IMR-90 (cell line): ENCODE results near the gene IMPDH1. TPM values are rescaled to one million over a fixed set of nuclear protein-coding genes. Genes with fewer than 3 reads are reported as not detected.

Source experiments
- ATAC-seq: fragments of 200-7000 bp; cut with Tn5 transposase; 2 replicates; pipeline ENCODE4 v1.9.1; 2020; ENCODE audit warnings: low read depth, mild to moderate bottlenecking, moderate library complexity
- BruUV-seq: library from RNA; stranded (reverse); fragments of 400-500 nt; replicated peaks from 2 replicates; lab custom pipeline; 2021; lab: Mats Ljungman, UMichigan
- CTCF ChIA-PET: fragments of 300-600 bp; formaldehyde crosslinking; extraction: SDS; loops from one replicate; lab custom pipeline; 2021; ENCODE audit warnings: antibody characterized with exemption; lab: Yijun Ruan, JAX
- POLR2A ChIA-PET: fragments of 300-600 bp; sonication (Branson Sonifier 250); formaldehyde crosslinking; loops from one replicate; lab custom pipeline; 2022; ENCODE audit warnings: antibody characterized with exemption; ENCODE audit not compliant: unreplicated experiment; lab: Charles Lee
- DNase-seq: peaks from one replicate; pipeline ENCODE4 v3.0.0; 2013
- H2AFZ ChIP-seq: replicated peaks from 2 replicates; pipeline ENCODE3; 2013; ENCODE audit warnings: low read length, mild to moderate bottlenecking; ENCODE audit not compliant: poor library complexity
- H2AK5ac ChIP-seq: 2 replicates; pipeline ENCODE4 v1.6.1; 2013; ENCODE audit warnings: low read depth, low read length, inconsistent platforms
- H2AK9ac ChIP-seq: replicated peaks from 2 replicates; pipeline ENCODE3; 2013; ENCODE audit warnings: mild to moderate bottlenecking, low read depth, low read length, moderate library complexity; ENCODE audit not compliant: poor library complexity
- H2BK120ac ChIP-seq: 2 replicates; pipeline ENCODE4 v1.6.1; 2013; ENCODE audit warnings: low read depth, low read length, inconsistent platforms
- H2BK15ac ChIP-seq: 3 replicates; pipeline ENCODE4 v1.6.1; 2013; ENCODE audit warnings: low read depth, low read length, inconsistent platforms
- H2BK20ac ChIP-seq: 2 replicates; pipeline ENCODE4 v1.6.1; 2013; ENCODE audit warnings: low read depth, mild to moderate bottlenecking, inconsistent platforms, low read length, moderate library complexity
- H2BK5ac ChIP-seq: 2 replicates; pipeline ENCODE4 v1.6.1; 2013; ENCODE audit warnings: mild to moderate bottlenecking, low read depth, low read length, inconsistent platforms; ENCODE audit not compliant: poor library complexity, severe bottlenecking
- H3K14ac ChIP-seq: replicated peaks from 2 replicates; pipeline ENCODE4 v1.6.1; 2013; ENCODE audit warnings: low read depth, low read length, inconsistent platforms
- H3K18ac ChIP-seq: 2 replicates; pipeline ENCODE4 v1.6.1; 2013; ENCODE audit warnings: low read depth, low read length, control low read depth
- H3K23ac ChIP-seq: 2 replicates; pipeline ENCODE4 v1.6.1; 2013; ENCODE audit warnings: low read depth, low read length, inconsistent platforms
- H3K27ac ChIP-seq: 2 replicates; pipeline ENCODE4 v1.5.1; 2013; ENCODE audit warnings: mild to moderate bottlenecking, control low read depth, low read length; ENCODE audit not compliant: insufficient read depth
- H3K27me3 ChIP-seq: 2 replicates; pipeline ENCODE4 v1.6.1; 2013; ENCODE audit warnings: low read length; ENCODE audit not compliant: control insufficient read depth, insufficient read depth
- H3K36me3 ChIP-seq: 2 replicates; pipeline ENCODE4 v1.6.1; 2013; ENCODE audit warnings: low read length, mixed read lengths; ENCODE audit not compliant: control insufficient read depth, insufficient read depth
- H3K4ac ChIP-seq: 2 replicates; pipeline ENCODE4 v1.6.1; 2013; ENCODE audit warnings: low read depth, low read length, inconsistent platforms
- H3K4me1 ChIP-seq: 2 replicates; pipeline ENCODE4 v1.6.1; 2013; ENCODE audit warnings: low read length, mixed read lengths; ENCODE audit not compliant: control insufficient read depth, insufficient read depth
- H3K4me2 ChIP-seq: 2 replicates; pipeline ENCODE4 v1.6.1; 2013; ENCODE audit warnings: low read depth, mild to moderate bottlenecking, control low read depth, low read length, moderate library complexity
- H3K4me3 ChIP-seq: 2 replicates; pipeline ENCODE4 v1.5.1; 2013; ENCODE audit warnings: low read depth, mild to moderate bottlenecking, control low read depth, low read length, moderate library complexity; ENCODE audit not compliant: insufficient read depth
- H3K56ac ChIP-seq: 2 replicates; pipeline ENCODE4 v1.6.1; 2013; ENCODE audit warnings: low read length, inconsistent platforms; ENCODE audit not compliant: insufficient read depth; ENCODE audit errors: extremely low read depth
- H3K79me1 ChIP-seq, 2 experiments: 2 replicates each; pipeline ENCODE4 v1.6.1; 2013; ENCODE audit warnings: low read length in 2 of 2, inconsistent platforms in 1 of 2, low read depth in 1 of 2
- H3K9ac ChIP-seq: 2 replicates; pipeline ENCODE4 v1.6.1; 2013; ENCODE audit warnings: low read depth, low read length, control low read depth
- H3K9me1 ChIP-seq: 2 replicates; pipeline ENCODE4 v1.6.1; 2013; ENCODE audit warnings: low read length, inconsistent platforms; ENCODE audit not compliant: insufficient read depth
- H3K9me3 ChIP-seq: 2 replicates; pipeline ENCODE4 v1.6.1; 2013; ENCODE audit warnings: low read length; ENCODE audit not compliant: control insufficient read depth, insufficient read depth
- H4K20me1 ChIP-seq: 2 replicates; pipeline ENCODE4 v1.6.1; 2013; ENCODE audit warnings: low read length, inconsistent platforms; ENCODE audit not compliant: insufficient read depth
- H4K5ac ChIP-seq: 2 replicates; pipeline ENCODE4 v1.6.1; 2013; ENCODE audit warnings: mild to moderate bottlenecking, low read depth, low read length, control low read depth
- H4K8ac ChIP-seq, 2 experiments: 2 replicates each; pipeline ENCODE4 v1.6.1; 2013; ENCODE audit warnings: low read depth in 2 of 2, low read length in 2 of 2, control low read depth in 1 of 2, inconsistent platforms in 1 of 2
- H4K91ac ChIP-seq: 2 replicates; pipeline ENCODE4 v1.6.1; 2013; ENCODE audit warnings: low read depth, low read length, inconsistent platforms; ENCODE audit not compliant: insufficient read depth
- CEBPB ChIP-seq: IDR thresholded peaks from 2 replicates; pipeline ENCODE4 v1.6.1; 2012; ENCODE audit warnings: low read depth, low read length, improper control_type of control experiment
- ELK1 ChIP-seq: fragments of 150-350 bp; IDR thresholded peaks from 2 replicates; pipeline ENCODE4 v1.6.1; 2016; ENCODE audit warnings: low read depth, mild to moderate bottlenecking, low read length, moderate library complexity, borderline replicate concordance
- MAZ ChIP-seq: IDR thresholded peaks from 2 replicates; pipeline ENCODE4 v1.6.1; 2012; ENCODE audit warnings: low read depth, mild to moderate bottlenecking, low read length, improper control_type of control experiment, moderate library complexity, borderline replicate concordance
- NFE2L2 ChIP-seq: fragments of 150-350 bp; IDR thresholded peaks from 2 replicates; pipeline ENCODE4 v1.6.1; 2016; ENCODE audit warnings: low read depth, mild to moderate bottlenecking, low read length
- POLR2A ChIP-seq: IDR thresholded peaks from 2 replicates; pipeline ENCODE4 v1.6.1; 2012; ENCODE audit warnings: mild to moderate bottlenecking, low read depth, low read length
- WGBS, 2 experiments: methylation state at CpG; one replicate each; pipeline versions ENCODE4 v1.1.5 to v1.1.7; 2013; ENCODE audit warnings: missing lambda C conversion rate in 2 of 2; ENCODE audit not compliant: insufficient read length in 1 of 2; ENCODE audit errors: extremely low coverage in 2 of 2; 5-methylcytosine and 5-hydroxymethylcytosine counted together
- dilution Hi-C: fragments of 300-500 bp; cut with HindIII; formaldehyde crosslinking; loops from one replicate; pipeline ENCODE4 v1.14.3; 2018; ENCODE audit warnings: low sequenced_read_pairs; ENCODE audit not compliant: unreplicated experiment
- in situ Hi-C: fragments of 300-500 bp; cut with MboI; formaldehyde crosslinking; loops from 3 replicates; pipeline ENCODE4 v1.14.3; 2019; ENCODE audit warnings: low sequenced_read_pairs, inconsistent platforms, mixed read lengths
- intact Hi-C: fragments of 100-400 bp; cut with micrococcal nuclease; formaldehyde crosslinking; loops from 2 replicates; pipeline ENCODE4 v1.10.0; 2022
- polyA plus RNA-seq, 3 experiments: library from polyadenylated mRNA; depleted of rRNA; stranded (reverse); fragments of >200 nt; gene quantifications; 2 replicates each; pipeline ENCODE4 v1.2.3, GENCODE V29; 2012; ENCODE audit warnings: low replicate concordance in 1 of 3
- total RNA-seq: library from RNA; depleted of rRNA; stranded (reverse); fragments of >200 nt; gene quantifications from 2 replicates; pipeline ENCODE4 v1.2.3, GENCODE V29; 2012

IMPDH1 gene
- total and polyA plus RNA-seq, 2 of the 4 experiments (the other 2 are of a cell fraction), result 49.5 to 69.3 TPM

- H2AFZ ChIP-seq, result no peak overlapping the region
- H3K9me3 ChIP-seq, result no peaks in the 10 kb centered on the region
- H3K4me2 ChIP-seq, result no peak overlapping the region
- H2BK120ac ChIP-seq, result no peak overlapping the region
- H3K9me1 ChIP-seq, result no peaks in the 10 kb centered on the region
- no peak overlapping the region for H3K9ac ChIP-seq
- dilution Hi-C loops (no loop called here), in situ Hi-C loops (no loop called here), intact Hi-C loops (no loop called here)
- H3K4me1 ChIP-seq, result no peaks in the 10 kb centered on the region
- no peak overlapping the region for H2BK5ac ChIP-seq
- H2AK5ac ChIP-seq, result no peak overlapping the region
- H3K18ac ChIP-seq, result no peak overlapping the region
- H4K5ac ChIP-seq, result no peak overlapping the region
- WGBS, 2 experiments, result no CpG with 5 or more reads among the region's 3 CpGs
- no peak overlapping the region for H3K56ac ChIP-seq
- H2AK9ac ChIP-seq, result peak overlapping the region; percentile 87
- H4K20me1 ChIP-seq, result peaks cover 9% of the 10 kb centered on the region; the same call in 1 of the 2 replicates
- H3K4me3 ChIP-seq, result no peak overlapping the region
- TF ChIP-seq POLR2A (no peak), ELK1 (no peak), NFE2L2 (no peak), MAZ (no peak), CEBPB (no peak)
- H3K79me1 ChIP-seq, result no peaks in the 10 kb centered on the region
- H3K14ac ChIP-seq, result no peak overlapping the region
- no TSS peak for BruUV-seq
- peaks cover 11% of the 10 kb centered on the region for H3K36me3 ChIP-seq
- ChIA-PET POLR2A (interaction anchor here (1.0 kb wide), 1 partner anchor 41 kb away, joined by 4 read pairs; no protein-coding TSS in a partner anchor), CTCF (interaction anchor here (0.6 to 3.8 kb wide), 7 partner anchors 14 to 73 kb away, joined by 3 to 66 read pairs (median 3); partner anchors contain the start of gene RBM28)
- no peak overlapping the region for H2BK15ac ChIP-seq
- no peak overlapping the region for H2BK20ac ChIP-seq
- no peak; the same call in 1 of the 2 replicates for ATAC-seq
- H3K27ac ChIP-seq, result no peak overlapping the region
- no peak overlapping the region for H4K8ac ChIP-seq
- no peak overlapping the region for H4K91ac ChIP-seq
- peak overlapping the region; percentile 48; the same call in 1 of the 2 replicates for H3K23ac ChIP-seq
- DNase-seq, result no peak
- H3K4ac ChIP-seq, result no peak overlapping the region
- peaks cover 28% of the 10 kb centered on the region for H3K27me3 ChIP-seq
Measured at GRCh38 chr7:128388145-128388485, 21.7 kb downstream of the IMPDH1 start.
